Measurements from ENCODE around the gene NAA40. TPM values are rescaled to one million over a fixed set of nuclear protein-coding genes. Genes with fewer than 3 reads are reported as not detected.

Gene NAA40
- polyA plus RNA-seq, 1 donor from 2014 or later, result 66.7 TPM

DNA sequence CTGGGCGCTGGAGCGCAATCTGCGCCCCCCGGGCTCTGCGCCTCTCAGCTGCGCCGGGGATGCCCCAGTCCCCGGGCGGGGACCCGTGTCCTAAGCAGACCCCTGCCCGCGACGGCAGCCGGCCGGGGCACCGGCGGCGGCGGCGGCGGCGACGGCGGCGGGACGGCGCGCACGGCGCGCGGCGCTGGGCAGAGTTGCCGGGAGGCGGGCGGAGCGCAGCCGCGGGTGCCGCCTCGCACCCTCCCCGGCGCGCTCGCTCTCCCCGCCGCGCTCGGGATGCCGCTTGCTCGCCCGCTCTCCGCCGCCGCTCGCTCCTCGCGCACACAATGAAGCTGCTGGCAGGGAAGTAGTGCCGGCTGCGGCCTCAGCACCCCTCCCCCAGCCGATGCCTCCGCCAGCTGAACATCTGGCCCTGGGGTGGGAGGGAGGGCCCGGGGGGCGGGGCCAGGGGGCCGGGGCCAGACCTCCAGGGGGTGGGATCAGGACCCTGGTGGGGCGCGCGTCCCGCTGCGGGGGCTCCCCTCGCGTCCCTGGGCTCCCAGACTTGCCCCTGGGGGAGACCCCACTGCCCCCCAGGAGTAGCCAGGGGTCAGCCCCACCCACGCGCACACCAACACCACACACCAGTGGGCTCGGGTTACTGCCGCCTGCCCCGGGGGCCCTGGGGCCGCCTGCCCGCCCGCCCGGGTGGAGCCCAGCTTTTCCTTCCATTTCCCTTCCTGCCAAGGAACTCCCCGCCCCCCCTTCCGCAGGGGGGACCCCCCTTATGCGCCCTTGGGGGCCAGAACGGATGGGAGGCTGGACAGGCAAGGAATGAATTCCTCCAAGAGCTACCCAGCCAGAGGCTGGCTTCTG is 21.7 kb upstream of the NAA40 start, which contains the start of gene RCOR2:
Gene RCOR2 (minus strand): TSS at position 328 of the 855 bp plus-strand sequence. CDS start 708 bp downstream, outside the sequence.
- Histone ChIP-seq H3K9me2 (ENCODE audit: insufficient read depth, low read length) (no peaks in the 10 kb centered on the region), H4K20me1 (ENCODE audit: insufficient read depth) (peaks cover 7% of the 10 kb centered on the region), H3K27ac (ENCODE audit: low read length) (peak within 1 kb of the TSS; percentile 93), H3K79me2 (replicated peaks; ENCODE audit: insufficient read depth, low read length) (peaks cover 30% of the 10 kb centered on the region), H3K27me3 (ENCODE audit: insufficient read depth, low read depth, low read length) (no peaks in the 10 kb centered on the region), H3F3A (ENCODE audit: insufficient read depth, low read length, poor library complexity, severe bottlenecking) (no peaks in the 10 kb centered on the region), H3K4me3 (ENCODE audit: low read length) (peak within 1 kb of the TSS; percentile 98), H3K4me2 (ENCODE audit: low read length) (peak within 1 kb of the TSS; percentile 99), H2AFZ (ENCODE audit: low read depth, low read length) (peak within 1 kb of the TSS; percentile 45), H3K9me3 (ENCODE audit: low read length) (no peaks in the 10 kb centered on the region), H3K9ac (ENCODE audit: low read length) (peak within 1 kb of the TSS; percentile 90), H3K36me3 (ENCODE audit: insufficient read depth, low read length) (peaks cover 6% of the 10 kb centered on the region)
- TF ChIP-seq, protein P1, sequence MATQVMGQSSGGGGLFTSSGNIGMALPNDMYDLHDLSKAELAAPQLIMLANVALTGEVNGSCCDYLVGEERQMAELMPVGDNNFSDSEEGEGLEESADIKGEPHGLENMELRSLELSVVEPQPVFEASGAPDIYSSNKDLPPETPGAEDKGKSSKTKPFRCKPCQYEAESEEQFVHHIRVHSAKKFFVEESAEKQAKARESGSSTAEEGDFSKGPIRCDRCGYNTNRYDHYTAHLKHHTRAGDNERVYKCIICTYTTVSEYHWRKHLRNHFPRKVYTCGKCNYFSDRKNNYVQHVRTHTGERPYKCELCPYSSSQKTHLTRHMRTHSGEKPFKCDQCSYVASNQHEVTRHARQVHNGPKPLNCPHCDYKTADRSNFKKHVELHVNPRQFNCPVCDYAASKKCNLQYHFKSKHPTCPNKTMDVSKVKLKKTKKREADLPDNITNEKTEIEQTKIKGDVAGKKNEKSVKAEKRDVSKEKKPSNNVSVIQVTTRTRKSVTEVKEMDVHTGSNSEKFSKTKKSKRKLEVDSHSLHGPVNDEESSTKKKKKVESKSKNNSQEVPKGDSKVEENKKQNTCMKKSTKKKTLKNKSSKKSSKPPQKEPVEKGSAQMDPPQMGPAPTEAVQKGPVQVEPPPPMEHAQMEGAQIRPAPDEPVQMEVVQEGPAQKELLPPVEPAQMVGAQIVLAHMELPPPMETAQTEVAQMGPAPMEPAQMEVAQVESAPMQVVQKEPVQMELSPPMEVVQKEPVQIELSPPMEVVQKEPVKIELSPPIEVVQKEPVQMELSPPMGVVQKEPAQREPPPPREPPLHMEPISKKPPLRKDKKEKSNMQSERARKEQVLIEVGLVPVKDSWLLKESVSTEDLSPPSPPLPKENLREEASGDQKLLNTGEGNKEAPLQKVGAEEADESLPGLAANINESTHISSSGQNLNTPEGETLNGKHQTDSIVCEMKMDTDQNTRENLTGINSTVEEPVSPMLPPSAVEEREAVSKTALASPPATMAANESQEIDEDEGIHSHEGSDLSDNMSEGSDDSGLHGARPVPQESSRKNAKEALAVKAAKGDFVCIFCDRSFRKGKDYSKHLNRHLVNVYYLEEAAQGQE (IDR thresholded peaks at IDR 0.05; ENCODE audit: borderline replicate concordance), result peak; percentile 68
- TF ChIP-seq TAF1 (IDR thresholded peaks at IDR 0.05; ENCODE audit: low read depth) (peak; percentile 67), SMC3 (conservative IDR thresholded peaks at IDR 0.05; ENCODE audit: poor library complexity) (no peak), POLR2AphosphoS5 (IDR thresholded peaks at IDR 0.05) (peak; percentile 92)

DNA sequence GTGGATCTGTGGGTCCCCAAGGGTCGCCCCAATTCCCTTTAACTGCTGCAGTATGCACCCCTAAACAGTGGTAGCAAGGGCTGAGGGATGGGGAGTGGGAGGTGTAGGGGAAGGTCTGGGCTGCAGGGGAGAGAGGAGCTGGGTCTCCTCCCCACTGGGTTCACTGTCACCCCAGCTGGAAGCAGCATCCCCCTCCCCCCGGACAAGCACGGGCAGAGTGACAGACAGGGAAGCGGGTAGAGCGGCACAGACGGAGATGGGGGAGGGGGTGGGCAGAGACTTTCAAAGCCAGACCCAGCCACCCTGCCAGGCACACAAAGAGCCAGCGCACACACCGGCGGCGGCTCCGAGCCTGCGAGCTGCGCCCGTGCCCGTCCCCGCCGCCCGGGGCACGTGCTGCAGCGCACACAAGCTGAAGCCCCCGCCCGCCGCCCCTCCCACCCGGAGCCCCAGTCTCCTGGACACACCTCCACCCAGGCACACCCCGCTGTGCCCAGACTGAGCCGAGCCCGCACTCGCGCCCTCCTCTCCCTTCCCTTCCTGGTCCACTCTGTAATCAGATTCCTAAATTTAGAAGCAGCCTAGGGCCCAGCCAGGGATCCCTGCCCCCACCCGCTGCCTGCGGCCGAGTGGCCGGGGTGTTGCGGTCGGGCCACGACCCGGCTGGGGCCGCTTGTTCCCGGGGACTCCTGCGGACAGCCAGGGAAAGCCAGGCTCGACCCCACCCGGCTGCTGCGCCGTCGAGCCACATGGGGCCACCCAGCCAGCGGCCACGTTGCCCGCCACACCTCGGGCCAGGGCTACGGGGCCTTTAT is 20.9 kb upstream of the NAA40 start:
- TF ChIP-seq, protein P1 (IDR thresholded peaks at IDR 0.05; ENCODE audit: borderline replicate concordance), result peak; percentile 17
- TF ChIP-seq POLR2AphosphoS5 (IDR thresholded peaks at IDR 0.05) (peak; percentile 65), EZH2 (IDR thresholded peaks at IDR 0.05; ENCODE audit: borderline replicate concordance, insufficient read depth, low read length, poor library complexity, severe bottlenecking) (no peak), TAF1 (IDR thresholded peaks at IDR 0.05; ENCODE audit: low read depth) (peak; percentile 68), MXI1 (conservative IDR thresholded peaks at IDR 0.05; ENCODE audit: poor library complexity, severe bottlenecking) (peak; percentile 46), SMC3 (conservative IDR thresholded peaks at IDR 0.05; ENCODE audit: poor library complexity) (peak; percentile 23), RAD21 (conservative IDR thresholded peaks at IDR 0.05) (no peak), EP300 (conservative IDR thresholded peaks at IDR 0.05; ENCODE audit: poor library complexity, severe bottlenecking) (peak; percentile 31)
- TF ChIP-seq, protein P2, sequence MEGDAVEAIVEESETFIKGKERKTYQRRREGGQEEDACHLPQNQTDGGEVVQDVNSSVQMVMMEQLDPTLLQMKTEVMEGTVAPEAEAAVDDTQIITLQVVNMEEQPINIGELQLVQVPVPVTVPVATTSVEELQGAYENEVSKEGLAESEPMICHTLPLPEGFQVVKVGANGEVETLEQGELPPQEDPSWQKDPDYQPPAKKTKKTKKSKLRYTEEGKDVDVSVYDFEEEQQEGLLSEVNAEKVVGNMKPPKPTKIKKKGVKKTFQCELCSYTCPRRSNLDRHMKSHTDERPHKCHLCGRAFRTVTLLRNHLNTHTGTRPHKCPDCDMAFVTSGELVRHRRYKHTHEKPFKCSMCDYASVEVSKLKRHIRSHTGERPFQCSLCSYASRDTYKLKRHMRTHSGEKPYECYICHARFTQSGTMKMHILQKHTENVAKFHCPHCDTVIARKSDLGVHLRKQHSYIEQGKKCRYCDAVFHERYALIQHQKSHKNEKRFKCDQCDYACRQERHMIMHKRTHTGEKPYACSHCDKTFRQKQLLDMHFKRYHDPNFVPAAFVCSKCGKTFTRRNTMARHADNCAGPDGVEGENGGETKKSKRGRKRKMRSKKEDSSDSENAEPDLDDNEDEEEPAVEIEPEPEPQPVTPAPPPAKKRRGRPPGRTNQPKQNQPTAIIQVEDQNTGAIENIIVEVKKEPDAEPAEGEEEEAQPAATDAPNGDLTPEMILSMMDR (IDR thresholded peaks at IDR 0.05; ENCODE audit: poor library complexity, severe bottlenecking), result no peak
- peak overlapping the region; percentile 99 for H3K4me2 ChIP-seq (ENCODE audit: low read length)

More for the DNA sequence above, 20.9 kb upstream of the NAA40 start:
- Histone ChIP-seq H4K20me1 (ENCODE audit: insufficient read depth) (peaks cover 7% of the 10 kb centered on the region), H3K36me3 (ENCODE audit: insufficient read depth, low read length) (peaks cover 6% of the 10 kb centered on the region), H3K9me2 (ENCODE audit: insufficient read depth, low read length) (no peaks in the 10 kb centered on the region), H3F3A (ENCODE audit: insufficient read depth, low read length, poor library complexity, severe bottlenecking) (no peaks in the 10 kb centered on the region), H3K9me3 (ENCODE audit: low read length) (no peaks in the 10 kb centered on the region), H2AFZ (ENCODE audit: low read depth, low read length) (peak overlapping the region; percentile 45), H3K27me3 (ENCODE audit: insufficient read depth, low read depth, low read length) (no peaks in the 10 kb centered on the region), H3K79me2 (replicated peaks; ENCODE audit: insufficient read depth, low read length) (peaks cover 24% of the 10 kb centered on the region), H3K27ac (ENCODE audit: low read length) (peak overlapping the region; percentile 93), H3K4me3 (ENCODE audit: low read length) (peak overlapping the region; percentile 98), H3K9ac (ENCODE audit: low read length) (peak overlapping the region; percentile 90)
